ENCODE measurements around the gene PARD3.

PARD3 gene

DNA sequence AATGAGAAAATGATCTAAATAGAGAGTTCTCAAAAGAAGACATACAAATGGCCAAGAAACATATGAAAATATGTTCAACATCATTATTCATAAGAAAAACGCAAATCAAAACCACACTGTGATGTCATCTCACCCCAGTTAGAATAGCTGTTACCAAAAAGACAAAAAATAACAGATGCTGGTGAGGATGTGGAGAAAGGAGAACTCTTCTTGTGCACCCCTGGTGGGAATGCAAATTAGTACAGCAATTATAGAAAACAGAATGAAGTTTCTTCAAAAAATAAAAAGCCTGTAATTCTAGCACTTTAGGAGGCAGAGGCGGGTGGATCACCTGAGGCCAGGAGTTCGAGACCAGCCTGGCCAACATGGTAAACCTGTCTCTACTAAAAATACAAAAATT, 199.3 kb downstream of the PARD3 start:
- no peak for DNase-seq (ENCODE audit: low spot score)

- DNase-seq (ENCODE audit: low spot score): no peak
Measured at GRCh38 chr10:34613491-34613890, 201.6 kb downstream of the PARD3 start.

DNA sequence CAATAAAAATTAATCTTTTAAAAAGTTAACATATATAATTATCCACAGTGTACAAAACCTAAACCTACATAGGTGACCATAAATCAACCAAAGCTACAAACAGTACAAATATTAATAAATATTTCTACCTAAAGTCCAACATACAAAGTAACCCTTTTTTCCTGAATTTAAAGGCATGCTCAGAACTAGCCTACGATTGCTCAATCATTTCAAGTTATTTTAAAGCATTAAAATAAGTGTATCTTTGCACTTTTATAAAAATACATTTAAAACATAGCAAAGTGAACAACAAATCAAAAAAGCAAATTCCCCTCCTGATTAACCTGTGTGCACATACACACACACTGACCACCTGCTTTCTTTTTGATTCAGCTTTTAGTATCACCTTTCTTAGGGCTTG, 202.2 kb downstream of the PARD3 start:
- no peak for DNase-seq (ENCODE audit: low spot score)

GRCh38 chr10:34612446-34612845, 202.7 kb downstream of the PARD3 start:
- DNase-seq (ENCODE audit: low spot score): no peak

- DNase-seq (ENCODE audit: low spot score): no peak
Measured at GRCh38 chr10:34609287-34609940, 205.7 kb downstream of the PARD3 start.

DNA sequence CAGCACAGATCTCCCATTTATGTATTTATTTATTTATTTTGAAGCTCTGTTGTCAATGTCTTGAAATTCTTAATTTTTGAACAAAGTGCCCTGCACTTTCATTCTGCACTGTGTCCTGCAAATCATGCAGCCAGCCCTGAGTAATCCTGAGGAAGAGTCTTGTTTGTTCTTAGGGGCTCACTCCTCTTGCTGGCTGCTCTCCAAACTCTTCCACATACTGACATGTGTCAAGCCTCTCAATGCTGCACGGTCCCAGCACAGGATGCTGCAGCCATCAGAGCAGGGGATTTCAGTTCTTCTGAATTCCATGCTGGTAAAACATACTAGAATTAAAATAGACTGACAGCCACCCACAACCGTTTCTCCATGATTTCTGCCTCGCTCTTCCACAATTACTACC, 207.2 kb downstream of the PARD3 start:
- DNase-seq (ENCODE audit: low spot score): peak; percentile 28

GRCh38 chr10:34606890-34607289, 208.2 kb downstream of the PARD3 start:
- DNase-seq (ENCODE audit: low spot score): no peak

DNA sequence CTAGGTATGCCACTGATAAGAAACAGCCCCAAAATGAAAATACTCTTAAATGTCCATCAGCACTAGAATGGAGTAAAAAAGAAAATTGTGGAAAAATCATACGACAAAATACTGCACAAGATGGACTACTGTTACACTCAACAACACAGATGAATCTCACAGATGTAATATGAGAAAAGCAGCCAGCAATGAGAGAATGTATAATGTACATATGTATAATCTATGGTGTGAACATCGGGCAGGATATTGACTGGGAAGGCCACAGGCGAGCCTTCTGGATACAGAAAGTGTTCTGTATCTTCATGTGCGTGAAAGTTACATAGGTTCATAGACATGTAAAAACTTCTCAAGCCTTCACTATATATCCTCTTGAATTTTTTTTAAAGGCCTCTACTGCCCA, 212.6 kb downstream of the PARD3 start:
- DNase-seq (ENCODE audit: low spot score): no peak

GRCh38 chr10:34601691-34602090, 213.4 kb downstream of the PARD3 start:
- no peak for DNase-seq (ENCODE audit: low spot score)

- no peak for DNase-seq (ENCODE audit: low spot score)
Measured at GRCh38 chr10:34599026-34599795, 215.9 kb downstream of the PARD3 start.

DNA sequence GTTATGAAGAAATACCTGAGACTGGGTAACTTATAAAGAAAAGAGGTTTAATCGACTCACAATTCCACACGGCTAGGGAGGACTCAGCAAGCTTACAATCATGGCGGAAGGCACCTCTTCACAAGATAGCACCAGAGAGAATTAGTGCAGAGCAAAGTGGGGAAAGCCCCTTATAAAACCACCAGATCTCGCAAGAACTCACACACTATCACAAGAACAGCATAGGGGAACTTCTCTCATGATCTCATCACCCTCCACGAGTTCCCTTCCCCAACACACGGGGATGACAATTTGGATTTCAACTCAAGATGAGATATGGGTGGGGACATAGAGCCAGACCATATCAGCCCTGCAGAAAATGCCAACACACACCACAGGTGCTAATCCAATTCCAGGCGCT, 218.7 kb downstream of the PARD3 start:
- DNase-seq (ENCODE audit: low spot score): no peak

- peak; percentile 20 for DNase-seq (ENCODE audit: low spot score)
Measured at GRCh38 chr10:34593930-34594329, 221.2 kb downstream of the PARD3 start.

GRCh38 chr10:34593374-34593890, 221.7 kb downstream of the PARD3 start:
- peak; percentile 7 for DNase-seq (ENCODE audit: low spot score)

GRCh38 chr10:34590793-34591192, 224.3 kb downstream of the PARD3 start:
- DNase-seq (ENCODE audit: low spot score): no peak

- DNase-seq (ENCODE audit: low spot score): no peak
Measured at GRCh38 chr10:34589275-34589674, 225.8 kb downstream of the PARD3 start.

DNA sequence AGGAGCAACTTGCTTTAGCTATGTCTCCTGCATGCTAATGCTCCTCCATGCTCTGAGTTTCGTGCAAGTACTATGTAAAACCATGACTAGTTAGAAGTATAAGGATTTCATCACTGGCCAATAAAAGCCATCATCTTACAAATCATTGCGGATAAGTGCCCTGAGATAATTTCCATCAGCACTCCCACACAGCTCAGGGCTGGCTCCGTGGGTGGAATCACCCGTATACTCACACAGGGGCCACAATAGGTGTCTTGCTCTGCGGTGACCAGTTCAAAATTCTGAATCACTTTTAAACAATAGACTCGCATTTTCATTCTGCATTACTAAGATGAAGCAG, 227.4 kb downstream of the PARD3 start:
- no peak for DNase-seq (ENCODE audit: low spot score)

GRCh38 chr10:34587002-34587679, 228.0 kb downstream of the PARD3 start:
- no peak for DNase-seq (ENCODE audit: low spot score)

GRCh38 chr10:34585422-34586112, 229.5 kb downstream of the PARD3 start:
- no peak for DNase-seq (ENCODE audit: low spot score)

DNA sequence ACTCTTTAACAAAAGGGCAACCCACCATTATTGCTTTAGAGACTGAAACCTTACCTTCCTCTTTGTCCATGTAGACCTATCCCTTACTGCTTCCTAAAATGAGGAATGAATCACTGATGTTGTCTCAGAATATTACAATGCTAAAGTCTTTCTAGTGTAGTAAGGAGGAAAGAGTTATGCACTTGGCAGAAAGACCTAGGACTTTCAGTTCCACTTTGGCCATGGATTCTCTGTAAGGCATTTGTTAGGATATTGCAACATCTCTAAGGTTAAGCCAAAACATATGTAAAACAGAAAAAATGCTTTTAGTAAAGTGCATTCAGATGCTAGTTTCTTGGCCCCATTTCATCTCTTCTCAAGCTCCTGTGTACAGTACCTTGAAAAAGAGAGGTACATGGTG, 230.9 kb downstream of the PARD3 start:
- DNase-seq (ENCODE audit: low spot score): no peak

- DNase-seq (ENCODE audit: low spot score): no peak
Measured at GRCh38 chr10:34581801-34582532, 233.1 kb downstream of the PARD3 start.

DNA sequence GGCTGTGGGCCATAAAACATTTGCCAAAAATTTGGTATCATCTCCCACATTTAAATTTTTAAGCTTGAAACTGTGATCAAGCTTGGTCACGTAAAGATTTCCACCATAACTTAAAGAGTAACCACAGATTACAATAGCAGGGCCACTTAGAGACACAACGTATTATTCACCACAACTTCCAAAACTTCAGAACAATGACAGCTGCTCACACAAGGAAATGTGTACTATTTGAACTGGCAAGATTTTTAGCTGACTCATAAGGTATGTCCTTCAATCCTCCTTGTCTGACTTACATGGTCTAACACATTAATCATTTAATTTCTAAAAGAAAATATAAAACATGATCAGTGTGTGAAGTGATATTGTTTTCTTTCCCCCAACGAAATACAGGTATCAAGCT, 234.5 kb downstream of the PARD3 start:
- DNase-seq (ENCODE audit: low spot score): no peak

DNA sequence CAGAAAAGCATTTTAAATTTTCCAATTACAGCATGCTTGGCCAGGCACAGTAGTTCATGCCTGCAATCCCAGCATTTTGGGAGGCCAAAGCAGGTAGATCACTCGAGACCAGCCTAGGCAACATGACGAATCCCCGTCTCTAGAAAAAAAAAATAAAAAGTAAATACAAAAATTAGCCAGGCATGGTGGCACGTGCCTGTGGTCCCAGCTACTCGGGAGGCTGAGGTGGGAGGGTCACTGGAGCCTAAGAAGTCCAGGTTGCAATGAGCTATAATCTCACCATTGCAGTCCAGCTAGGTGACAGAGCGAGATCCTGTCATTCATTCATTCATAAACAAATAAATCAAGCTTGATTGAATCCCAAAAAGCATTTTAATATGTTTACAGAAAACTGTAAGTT, 234.9 kb downstream of the PARD3 start:
- no peak for DNase-seq (ENCODE audit: low spot score)
